Activated CD8-positive, alpha-beta memory T cell treated with anti-CD3 and anti-CD28 coated beads, Interleukin-2, amount 50 U/mL, for 1 hour (primary cell): ENCODE data around the gene NCK1.
"Not testable (repeated sequence)": the region's sequence is repeated elsewhere in the genome, so short reads cannot be mapped to it uniquely, and the experiment has no call there.

Source experiments
- DNase-seq: peaks from one replicate; pipeline ENCODE4 v3.0.0-alpha.2; 2020; ENCODE audit errors: extremely low read depth

Gene NCK1

GRCh38 chr3:136949146-136949545, 87.1 kb downstream of the NCK1 start:
- no peak for DNase-seq

GRCh38 chr3:136949708-136950107, 87.7 kb downstream of the NCK1 start:
- no peak for DNase-seq

- no peak for DNase-seq
Measured at GRCh38 chr3:136950623-136951022, 88.6 kb downstream of the NCK1 start.

GRCh38 chr3:136952292-136952691, 90.3 kb downstream of the NCK1 start:
- no peak for DNase-seq

- no peak for DNase-seq
Measured at GRCh38 chr3:136954251-136954650, 92.2 kb downstream of the NCK1 start.

DNA sequence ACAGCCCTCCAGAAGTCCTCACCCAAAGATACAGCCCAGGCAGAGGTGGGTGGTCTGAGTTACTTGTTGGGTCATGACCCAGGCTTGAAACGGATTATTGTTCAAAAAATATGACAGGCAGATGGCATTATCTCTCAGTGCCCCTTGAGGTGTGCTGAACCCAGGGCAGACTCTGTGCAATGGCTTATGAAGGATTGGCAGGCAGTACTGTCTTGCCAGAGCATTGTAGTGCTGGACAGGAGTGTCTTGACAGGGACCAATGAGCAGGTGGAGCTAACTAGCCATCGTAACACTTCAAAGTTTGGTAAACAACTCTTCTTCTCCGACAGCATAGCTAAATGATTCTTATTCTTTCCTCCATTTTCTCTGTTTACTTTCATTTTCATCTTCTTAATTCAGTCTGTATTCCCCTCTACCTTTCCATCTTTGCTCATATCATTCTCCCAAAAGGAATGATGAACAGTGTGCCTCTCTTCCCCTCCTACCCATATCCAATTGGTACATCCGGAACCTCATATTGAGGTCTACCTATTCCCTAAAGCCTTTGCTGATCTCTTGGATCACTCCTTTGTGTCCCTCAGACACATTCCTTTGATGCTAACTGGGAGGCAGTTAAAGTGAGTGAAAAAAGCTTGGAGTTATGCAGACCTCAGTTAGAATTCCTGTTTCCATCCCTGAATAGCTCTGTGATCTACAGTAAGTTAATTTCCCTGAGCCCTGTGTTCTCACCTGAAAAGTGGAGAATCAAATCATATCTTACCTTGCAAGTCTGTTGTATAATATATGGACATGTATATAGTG, 93.2 kb downstream of the NCK1 start:
- DNase-seq: no peak

- no peak for DNase-seq
Measured at GRCh38 chr3:136955813-136956212, 93.8 kb downstream of the NCK1 start.

DNA sequence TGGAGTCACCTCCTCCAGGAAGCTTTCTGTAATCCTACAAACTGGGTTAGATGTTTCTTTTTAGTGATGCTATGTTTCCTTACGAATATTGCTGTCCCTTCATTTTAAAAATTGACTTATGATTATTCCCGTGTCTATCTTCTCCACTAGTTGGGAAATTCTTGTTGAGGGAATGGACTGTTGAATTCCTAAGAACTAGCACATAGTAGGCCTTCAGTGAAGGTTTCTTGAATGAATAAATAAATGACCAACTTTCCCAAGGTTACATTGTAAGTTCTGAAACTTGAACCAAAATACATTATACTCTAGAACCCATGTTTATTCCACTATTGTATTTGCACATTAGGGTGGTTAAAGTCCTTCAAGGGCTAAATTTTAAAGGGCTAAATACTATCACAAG, 95.0 kb downstream of the NCK1 start:
- no peak for DNase-seq

DNA sequence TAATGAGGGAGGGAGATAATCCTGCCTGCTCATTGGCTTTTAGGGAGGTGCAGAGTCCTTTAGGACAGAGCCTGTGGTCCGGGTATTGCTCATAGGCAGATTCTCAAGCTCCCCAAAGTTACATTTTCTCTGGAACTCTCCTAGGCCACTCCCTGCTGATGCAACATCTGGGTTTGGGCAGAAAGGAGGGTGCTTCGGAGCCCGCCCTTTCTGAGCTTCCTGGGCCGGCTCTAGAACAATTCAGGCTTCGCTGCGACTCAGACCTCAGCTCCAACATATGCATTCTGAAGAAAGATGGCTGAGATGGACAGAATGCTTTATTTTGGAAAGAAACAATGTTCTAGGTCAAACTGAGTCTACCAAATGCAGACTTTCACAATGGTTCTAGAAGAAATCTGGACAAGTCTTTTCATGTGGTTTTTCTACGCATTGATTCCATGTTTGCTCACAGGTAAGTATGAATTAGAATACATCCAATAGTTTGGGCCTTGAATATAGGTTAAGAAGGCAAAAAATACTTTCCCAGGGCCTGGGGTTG, 95.8 kb downstream of the NCK1 start, which contains the start of gene IL20RB:
TSS of gene IL20RB (plus strand) at position 233 of the 538 bp plus-strand sequence. CDS start at position 364, 131 bp downstream.
- no peak for DNase-seq

DNA sequence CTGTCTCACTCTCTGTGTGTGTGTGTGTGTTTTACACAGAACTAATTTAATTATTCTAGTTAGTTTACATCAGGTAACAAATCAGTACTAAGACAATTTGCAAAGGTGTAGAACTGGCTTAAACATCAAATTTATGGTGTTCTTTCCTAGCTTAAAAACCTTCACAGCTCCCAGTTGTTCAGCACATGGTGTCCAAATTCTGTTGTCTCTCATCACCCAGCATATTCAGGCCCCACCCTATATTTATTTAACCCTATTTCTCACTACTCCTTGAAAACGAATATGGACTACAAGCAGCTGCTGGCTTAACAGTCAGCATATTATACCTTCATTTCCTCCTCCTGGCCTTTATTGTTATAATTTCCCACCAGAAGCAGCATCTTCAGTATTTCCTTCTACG, 96.9 kb downstream of the NCK1 start:
- DNase-seq: no peak

DNA sequence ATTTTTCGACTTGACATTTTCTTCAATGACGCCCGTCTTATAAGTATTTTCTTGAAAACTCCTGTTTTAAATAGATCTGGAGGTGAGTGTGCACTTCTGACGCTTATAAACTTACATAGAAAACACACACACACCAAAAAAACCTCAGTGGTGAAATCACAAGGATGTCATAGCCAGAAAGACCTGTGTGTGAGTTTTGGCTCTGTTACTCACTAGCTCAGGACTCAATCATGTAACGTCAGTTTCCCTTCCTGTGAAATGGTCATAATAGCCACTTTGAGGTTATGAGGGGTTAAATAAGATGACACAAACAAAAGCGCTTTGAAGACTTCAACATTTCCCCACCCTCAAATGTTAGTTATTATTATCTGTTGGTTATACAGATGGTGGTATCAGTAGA, 97.6 kb downstream of the NCK1 start:
- no peak for DNase-seq

- DNase-seq: no peak
Measured at GRCh38 chr3:136960838-136961836, 99.1 kb downstream of the NCK1 start.

GRCh38 chr3:136962927-136963326, 100.9 kb downstream of the NCK1 start:
- no peak for DNase-seq

- not testable (repeated sequence) for DNase-seq
Measured at GRCh38 chr3:136969539-136969938, 107.5 kb downstream of the NCK1 start.

GRCh38 chr3:136973352-136973751, 111.3 kb downstream of the NCK1 start:
- no peak for DNase-seq

GRCh38 chr3:136974670-136975069, 112.7 kb downstream of the NCK1 start:
- DNase-seq: no peak

GRCh38 chr3:136979204-136979603, 117.2 kb downstream of the NCK1 start:
- no peak for DNase-seq

- DNase-seq: no peak
Measured at GRCh38 chr3:136979684-136980083, 117.7 kb downstream of the NCK1 start.

DNA sequence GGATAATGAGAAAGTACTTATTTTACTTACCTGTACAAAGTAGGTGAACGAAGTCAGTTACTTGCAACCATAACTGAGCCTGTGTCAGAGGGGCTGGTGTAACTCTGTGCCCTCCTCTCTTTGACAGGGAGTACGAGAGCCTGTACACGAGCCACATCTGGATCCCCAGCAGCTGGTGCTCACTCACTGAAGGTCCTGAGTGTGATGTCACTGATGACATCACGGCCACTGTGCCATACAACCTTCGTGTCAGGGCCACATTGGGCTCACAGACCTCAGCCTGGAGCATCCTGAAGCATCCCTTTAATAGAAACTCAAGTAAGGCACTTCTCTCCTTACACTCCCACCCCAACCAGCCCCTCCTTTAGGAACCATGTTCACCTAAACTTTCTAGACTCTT, 120.0 kb downstream of the NCK1 start:
- DNase-seq: no peak

DNA sequence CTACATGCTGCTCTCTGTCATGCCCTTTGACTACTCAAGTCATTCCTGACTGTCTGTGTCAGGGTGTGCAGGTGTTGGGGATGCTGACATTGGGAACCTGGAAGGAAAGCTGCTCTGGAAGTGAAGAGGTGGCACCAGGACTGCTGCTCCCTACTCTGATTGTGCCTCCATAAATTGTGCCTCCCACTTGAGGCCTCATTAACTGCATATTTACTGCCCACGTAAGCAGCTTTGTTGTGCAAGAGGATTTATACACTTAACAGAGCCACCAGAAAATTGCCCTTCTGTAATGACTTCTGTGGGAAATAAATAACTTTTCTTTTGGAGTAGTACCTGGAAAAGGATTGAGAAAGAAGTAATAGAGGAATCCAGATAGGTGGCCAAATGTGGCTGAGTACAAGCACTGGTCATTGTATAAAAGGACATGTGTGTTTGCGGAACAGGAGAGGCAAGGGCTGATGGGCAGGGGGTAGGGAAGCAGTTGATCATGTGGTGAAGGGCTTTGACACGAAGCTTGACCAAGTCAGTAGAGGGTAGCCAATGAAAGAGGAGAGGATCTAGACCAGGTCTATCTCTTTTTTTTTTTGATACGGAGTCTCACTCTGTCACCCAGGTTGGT, 120.6 kb downstream of the NCK1 start:
- no peak for DNase-seq

DNA sequence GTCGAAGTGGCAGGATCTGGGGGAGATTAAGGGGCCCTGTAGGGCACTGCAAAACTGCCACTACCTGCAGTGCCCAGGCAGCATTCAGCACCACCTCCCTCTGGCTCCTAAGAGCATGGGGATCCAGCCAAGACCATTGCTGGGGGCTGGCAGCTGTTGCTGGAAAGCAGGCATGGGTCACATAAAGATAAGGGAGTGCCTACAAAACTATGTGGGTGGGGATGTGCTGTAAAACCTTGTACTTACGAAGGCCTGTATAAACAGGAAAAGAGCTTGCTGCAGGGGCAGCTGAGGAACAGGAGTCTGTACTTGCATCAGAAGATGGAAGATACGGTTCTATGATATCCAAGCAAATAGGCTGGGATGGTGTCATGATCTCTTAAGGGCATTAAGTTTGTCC, 122.8 kb downstream of the NCK1 start:
- DNase-seq: no peak
